IMR-90 (cell line): ENCODE results near the gene ACKR2. TPM values are rescaled to one million over a fixed set of nuclear protein-coding genes. Genes with fewer than 3 reads are reported as not detected.

Source experiments
- ATAC-seq: fragments of 200-7000 bp; cut with Tn5 transposase; 2 replicates; pipeline ENCODE4 v1.9.1; 2020; ENCODE audit warnings: low read depth, mild to moderate bottlenecking, moderate library complexity
- BruUV-seq: library from RNA; stranded (reverse); fragments of 400-500 nt; replicated peaks from 2 replicates; lab custom pipeline; 2021; lab: Mats Ljungman, UMichigan
- CTCF ChIA-PET: fragments of 300-600 bp; formaldehyde crosslinking; extraction: SDS; loops from one replicate; lab custom pipeline; 2021; ENCODE audit warnings: antibody characterized with exemption; lab: Yijun Ruan, JAX
- POLR2A ChIA-PET: fragments of 300-600 bp; sonication (Branson Sonifier 250); formaldehyde crosslinking; loops from one replicate; lab custom pipeline; 2022; ENCODE audit warnings: antibody characterized with exemption; ENCODE audit not compliant: unreplicated experiment; lab: Charles Lee
- DNase-seq: peaks from one replicate; pipeline ENCODE4 v3.0.0; 2013
- H2AFZ ChIP-seq: replicated peaks from 2 replicates; pipeline ENCODE3; 2013; ENCODE audit warnings: low read length, mild to moderate bottlenecking; ENCODE audit not compliant: poor library complexity
- H2AK5ac ChIP-seq: 2 replicates; pipeline ENCODE4 v1.6.1; 2013; ENCODE audit warnings: low read depth, low read length, inconsistent platforms
- H2AK9ac ChIP-seq: replicated peaks from 2 replicates; pipeline ENCODE3; 2013; ENCODE audit warnings: mild to moderate bottlenecking, low read depth, low read length, moderate library complexity; ENCODE audit not compliant: poor library complexity
- H2BK120ac ChIP-seq: 2 replicates; pipeline ENCODE4 v1.6.1; 2013; ENCODE audit warnings: low read depth, low read length, inconsistent platforms
- H2BK15ac ChIP-seq: 3 replicates; pipeline ENCODE4 v1.6.1; 2013; ENCODE audit warnings: low read depth, low read length, inconsistent platforms
- H2BK20ac ChIP-seq: 2 replicates; pipeline ENCODE4 v1.6.1; 2013; ENCODE audit warnings: low read depth, mild to moderate bottlenecking, inconsistent platforms, low read length, moderate library complexity
- H2BK5ac ChIP-seq: 2 replicates; pipeline ENCODE4 v1.6.1; 2013; ENCODE audit warnings: mild to moderate bottlenecking, low read depth, low read length, inconsistent platforms; ENCODE audit not compliant: poor library complexity, severe bottlenecking
- H3K14ac ChIP-seq: replicated peaks from 2 replicates; pipeline ENCODE4 v1.6.1; 2013; ENCODE audit warnings: low read depth, low read length, inconsistent platforms
- H3K18ac ChIP-seq: 2 replicates; pipeline ENCODE4 v1.6.1; 2013; ENCODE audit warnings: low read depth, low read length, control low read depth
- H3K23ac ChIP-seq: 2 replicates; pipeline ENCODE4 v1.6.1; 2013; ENCODE audit warnings: low read depth, low read length, inconsistent platforms
- H3K27ac ChIP-seq: 2 replicates; pipeline ENCODE4 v1.5.1; 2013; ENCODE audit warnings: mild to moderate bottlenecking, control low read depth, low read length; ENCODE audit not compliant: insufficient read depth
- H3K27me3 ChIP-seq: 2 replicates; pipeline ENCODE4 v1.6.1; 2013; ENCODE audit warnings: low read length; ENCODE audit not compliant: control insufficient read depth, insufficient read depth
- H3K36me3 ChIP-seq: 2 replicates; pipeline ENCODE4 v1.6.1; 2013; ENCODE audit warnings: low read length, mixed read lengths; ENCODE audit not compliant: control insufficient read depth, insufficient read depth
- H3K4ac ChIP-seq: 2 replicates; pipeline ENCODE4 v1.6.1; 2013; ENCODE audit warnings: low read depth, low read length, inconsistent platforms
- H3K4me1 ChIP-seq: 2 replicates; pipeline ENCODE4 v1.6.1; 2013; ENCODE audit warnings: low read length, mixed read lengths; ENCODE audit not compliant: control insufficient read depth, insufficient read depth
- H3K4me2 ChIP-seq: 2 replicates; pipeline ENCODE4 v1.6.1; 2013; ENCODE audit warnings: low read depth, mild to moderate bottlenecking, control low read depth, low read length, moderate library complexity
- H3K4me3 ChIP-seq: 2 replicates; pipeline ENCODE4 v1.5.1; 2013; ENCODE audit warnings: low read depth, mild to moderate bottlenecking, control low read depth, low read length, moderate library complexity; ENCODE audit not compliant: insufficient read depth
- H3K56ac ChIP-seq: 2 replicates; pipeline ENCODE4 v1.6.1; 2013; ENCODE audit warnings: low read length, inconsistent platforms; ENCODE audit not compliant: insufficient read depth; ENCODE audit errors: extremely low read depth
- H3K79me1 ChIP-seq, 2 experiments: 2 replicates each; pipeline ENCODE4 v1.6.1; 2013; ENCODE audit warnings: low read length in 2 of 2, inconsistent platforms in 1 of 2, low read depth in 1 of 2
- H3K9ac ChIP-seq: 2 replicates; pipeline ENCODE4 v1.6.1; 2013; ENCODE audit warnings: low read depth, low read length, control low read depth
- H3K9me1 ChIP-seq: 2 replicates; pipeline ENCODE4 v1.6.1; 2013; ENCODE audit warnings: low read length, inconsistent platforms; ENCODE audit not compliant: insufficient read depth
- H3K9me3 ChIP-seq: 2 replicates; pipeline ENCODE4 v1.6.1; 2013; ENCODE audit warnings: low read length; ENCODE audit not compliant: control insufficient read depth, insufficient read depth
- H4K20me1 ChIP-seq: 2 replicates; pipeline ENCODE4 v1.6.1; 2013; ENCODE audit warnings: low read length, inconsistent platforms; ENCODE audit not compliant: insufficient read depth
- H4K5ac ChIP-seq: 2 replicates; pipeline ENCODE4 v1.6.1; 2013; ENCODE audit warnings: mild to moderate bottlenecking, low read depth, low read length, control low read depth
- H4K8ac ChIP-seq, 2 experiments: 2 replicates each; pipeline ENCODE4 v1.6.1; 2013; ENCODE audit warnings: low read depth in 2 of 2, low read length in 2 of 2, control low read depth in 1 of 2, inconsistent platforms in 1 of 2
- H4K91ac ChIP-seq: 2 replicates; pipeline ENCODE4 v1.6.1; 2013; ENCODE audit warnings: low read depth, low read length, inconsistent platforms; ENCODE audit not compliant: insufficient read depth
- CHD1 ChIP-seq: IDR thresholded peaks from 2 replicates; pipeline ENCODE4 v1.6.1; 2012; ENCODE audit warnings: low read depth, low read length, improper control_type of control experiment
- CTCF ChIP-seq: conservative IDR thresholded peaks from 2 replicates; pipeline ENCODE4 v1.5.1; 2012; ENCODE audit warnings: mild to moderate bottlenecking, low read depth, low read length, improper control_type of control experiment
- ELK1 ChIP-seq: fragments of 150-350 bp; IDR thresholded peaks from 2 replicates; pipeline ENCODE4 v1.6.1; 2016; ENCODE audit warnings: low read depth, mild to moderate bottlenecking, low read length, moderate library complexity, borderline replicate concordance
- FOS ChIP-seq: fragments of 150-350 bp; IDR thresholded peaks from 2 replicates; pipeline ENCODE4 v1.6.1; 2016; ENCODE audit warnings: low read depth, low read length
- MAFK ChIP-seq: IDR thresholded peaks from 2 replicates; pipeline ENCODE4 v1.6.1; 2012; ENCODE audit warnings: low read depth, low read length, improper control_type of control experiment
- MAZ ChIP-seq: IDR thresholded peaks from 2 replicates; pipeline ENCODE4 v1.6.1; 2012; ENCODE audit warnings: low read depth, mild to moderate bottlenecking, low read length, improper control_type of control experiment, moderate library complexity, borderline replicate concordance
- MXI1 ChIP-seq: IDR thresholded peaks from 2 replicates; pipeline ENCODE4 v1.6.1; 2012; ENCODE audit warnings: low read depth, mild to moderate bottlenecking, low read length, moderate library complexity, borderline replicate concordance
- NFE2L2 ChIP-seq: fragments of 150-350 bp; IDR thresholded peaks from 2 replicates; pipeline ENCODE4 v1.6.1; 2016; ENCODE audit warnings: low read depth, mild to moderate bottlenecking, low read length
- POLR2A ChIP-seq: IDR thresholded peaks from 2 replicates; pipeline ENCODE4 v1.6.1; 2012; ENCODE audit warnings: mild to moderate bottlenecking, low read depth, low read length
- RAD21 ChIP-seq: IDR thresholded peaks from 2 replicates; pipeline ENCODE4 v1.6.1; 2012; ENCODE audit warnings: low read length, improper control_type of control experiment
- RCOR1 ChIP-seq: IDR thresholded peaks from 2 replicates; pipeline ENCODE4 v1.6.1; 2012; ENCODE audit warnings: mild to moderate bottlenecking, low read length, improper control_type of control experiment; ENCODE audit not compliant: insufficient replicate concordance
- RFX5 ChIP-seq: IDR thresholded peaks from 2 replicates; pipeline ENCODE4 v1.8.0; 2012; ENCODE audit warnings: low read depth, mild to moderate bottlenecking, low read length, moderate library complexity
- SMC3 ChIP-seq: fragments of 150-350 bp; IDR thresholded peaks from 2 replicates; pipeline ENCODE4 v1.6.1; 2016; ENCODE audit warnings: low read depth, mild to moderate bottlenecking, antibody characterized with exemption, low read length, moderate library complexity
- WGBS, 2 experiments: methylation state at CpG; one replicate each; pipeline versions ENCODE4 v1.1.5 to v1.1.7; 2013; ENCODE audit warnings: missing lambda C conversion rate in 2 of 2; ENCODE audit not compliant: insufficient read length in 1 of 2; ENCODE audit errors: extremely low coverage in 2 of 2; 5-methylcytosine and 5-hydroxymethylcytosine counted together
- dilution Hi-C: fragments of 300-500 bp; cut with HindIII; formaldehyde crosslinking; loops from one replicate; pipeline ENCODE4 v1.14.3; 2018; ENCODE audit warnings: low sequenced_read_pairs; ENCODE audit not compliant: unreplicated experiment
- in situ Hi-C: fragments of 300-500 bp; cut with MboI; formaldehyde crosslinking; loops from 3 replicates; pipeline ENCODE4 v1.14.3; 2019; ENCODE audit warnings: low sequenced_read_pairs, inconsistent platforms, mixed read lengths
- intact Hi-C: fragments of 100-400 bp; cut with micrococcal nuclease; formaldehyde crosslinking; loops from 2 replicates; pipeline ENCODE4 v1.10.0; 2022
- polyA plus RNA-seq, 3 experiments: library from polyadenylated mRNA; depleted of rRNA; stranded (reverse); fragments of >200 nt; gene quantifications; 2 replicates each; pipeline ENCODE4 v1.2.3, GENCODE V29; 2012; ENCODE audit warnings: low replicate concordance in 1 of 3
- total RNA-seq: library from RNA; depleted of rRNA; stranded (reverse); fragments of >200 nt; gene quantifications from 2 replicates; pipeline ENCODE4 v1.2.3, GENCODE V29; 2012
- TF ChIP-seq, protein P1 (sequence below): fragments of 150-350 bp; IDR thresholded peaks from 2 replicates; pipeline ENCODE4 v1.6.1; 2017; ENCODE audit warnings: mild to moderate bottlenecking, antibody characterized with exemption, low read length, low read depth

ACKR2 gene
- total and polyA plus RNA-seq, 2 of the 4 experiments (the other 2 are of a cell fraction), result 0.10 TPM; not detected in 1

- H2BK120ac ChIP-seq, result no peak overlapping the region; the same call in none of the 2 replicates
- H2AK5ac ChIP-seq, result peak overlapping the region; percentile 52; the same call in 1 of the 2 replicates
- H3K36me3 ChIP-seq, result no peaks in the 10 kb centered on the region
- ATAC-seq (peak; percentile 44), DNase-seq (peak; percentile 22)
- H4K91ac ChIP-seq, result peak overlapping the region; percentile 24; the same call in 1 of the 2 replicates
- dilution Hi-C loops (no loop called here), in situ Hi-C loops (no loop called here), intact Hi-C loops (no loop called here)
- H2AFZ ChIP-seq, result peak overlapping the region; percentile 94
- H3K4ac ChIP-seq, result peak overlapping the region; percentile 71
- H3K9me3 ChIP-seq, result no peaks in the 10 kb centered on the region
- peak overlapping the region; percentile 83 for H3K4me3 ChIP-seq
- peak overlapping the region; percentile 92 for H3K14ac ChIP-seq
- peaks cover 22% of the 10 kb centered on the region for H4K20me1 ChIP-seq
- no TSS peak for BruUV-seq
- peak overlapping the region; percentile 32 for H2BK5ac ChIP-seq
- peak overlapping the region; percentile 46 to 67; a peak in 2 of 4 replicates for H4K8ac ChIP-seq
- POLR2A ChIA-PET, result no interaction called here
- H2BK15ac ChIP-seq, result no peak overlapping the region; the same call in 2 of the 3 replicates
- peaks cover 18 to 38% of the 10 kb centered on the region in 2 experiments for H3K79me1 ChIP-seq
- H4K5ac ChIP-seq, result peak overlapping the region; percentile 13; the same call in 1 of the 2 replicates
- H2AK9ac ChIP-seq, result peak overlapping the region; percentile 83
- peaks cover 3% of the 10 kb centered on the region for H3K9me1 ChIP-seq
- peak overlapping the region; percentile 97 for H3K23ac ChIP-seq
- 3% methylated on average over 22 of the region's 33 CpGs; no CpG with 5 or more reads in 1 of the 2 experiments for WGBS, 2 experiments
- H2BK20ac ChIP-seq, result no peak overlapping the region
- CTCF ChIA-PET, result no interaction called here
- H3K4me2 ChIP-seq, result peak overlapping the region; percentile 88
- H3K9ac ChIP-seq, result peak overlapping the region; percentile 83
- H3K27ac ChIP-seq, result peak overlapping the region; percentile 73
- peak overlapping the region; percentile 25; the same call in 1 of the 2 replicates for H3K56ac ChIP-seq
- peak overlapping the region; percentile 7; the same call in 1 of the 2 replicates for H3K18ac ChIP-seq
- H3K27me3 ChIP-seq, result peaks cover 2% of the 10 kb centered on the region; the same call in 1 of the 2 replicates
- peaks cover 3% of the 10 kb centered on the region; the same call in 1 of the 2 replicates for H3K4me1 ChIP-seq
- TF ChIP-seq RAD21 (no peak), FOS (no peak), MAZ (no peak), POLR2A (no peak), RCOR1 (no peak), SMC3 (no peak), ELK1 (no peak), CHD1 (no peak), CTCF (no peak), NFE2L2 (no peak), RFX5 (no peak), MXI1 (no peak), MAFK (no peak)
- TF ChIP-seq, protein P1, sequence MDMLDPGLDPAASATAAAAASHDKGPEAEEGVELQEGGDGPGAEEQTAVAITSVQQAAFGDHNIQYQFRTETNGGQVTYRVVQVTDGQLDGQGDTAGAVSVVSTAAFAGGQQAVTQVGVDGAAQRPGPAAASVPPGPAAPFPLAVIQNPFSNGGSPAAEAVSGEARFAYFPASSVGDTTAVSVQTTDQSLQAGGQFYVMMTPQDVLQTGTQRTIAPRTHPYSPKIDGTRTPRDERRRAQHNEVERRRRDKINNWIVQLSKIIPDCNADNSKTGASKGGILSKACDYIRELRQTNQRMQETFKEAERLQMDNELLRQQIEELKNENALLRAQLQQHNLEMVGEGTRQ, result no peak
Observed at GRCh38 chr3:42803414-42804105, 5.7 kb upstream of the ACKR2 start.
